ENCODE measurements around the gene PABPC1L2B.
"Not testable (repeated sequence)": the region's sequence is repeated elsewhere in the genome, so short reads cannot be mapped to it uniquely, and the experiment has no call there.

The PABPC1L2B gene

DNA sequence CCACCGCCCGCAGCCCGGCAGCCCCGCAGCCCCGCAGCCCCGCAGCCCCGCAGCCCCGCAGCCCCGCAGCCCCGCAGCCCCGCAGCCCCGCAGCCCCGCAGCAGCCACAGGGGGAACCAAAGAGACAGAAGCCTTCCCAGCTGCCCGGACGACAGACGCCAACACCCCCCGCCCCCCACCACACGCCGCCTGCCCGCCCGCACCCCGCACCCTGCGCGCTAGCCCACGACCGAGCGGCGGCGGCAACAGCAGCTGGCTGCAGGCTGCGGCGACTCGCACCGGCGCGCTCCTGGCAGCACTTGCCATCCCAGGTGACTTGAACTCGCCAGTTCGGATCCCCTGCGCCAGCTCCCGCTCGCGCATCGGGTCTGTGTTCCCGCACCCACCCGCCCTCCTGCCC lies at the start of gene PABPC1L2B:
PABPC1L2B (plus strand) TSS at position 207 of the 400 bp plus-strand sequence. CDS start 704 bp downstream, outside the sequence.
- DNase-seq (ENCODE audit: low read depth) = not testable (repeated sequence)

DNA sequence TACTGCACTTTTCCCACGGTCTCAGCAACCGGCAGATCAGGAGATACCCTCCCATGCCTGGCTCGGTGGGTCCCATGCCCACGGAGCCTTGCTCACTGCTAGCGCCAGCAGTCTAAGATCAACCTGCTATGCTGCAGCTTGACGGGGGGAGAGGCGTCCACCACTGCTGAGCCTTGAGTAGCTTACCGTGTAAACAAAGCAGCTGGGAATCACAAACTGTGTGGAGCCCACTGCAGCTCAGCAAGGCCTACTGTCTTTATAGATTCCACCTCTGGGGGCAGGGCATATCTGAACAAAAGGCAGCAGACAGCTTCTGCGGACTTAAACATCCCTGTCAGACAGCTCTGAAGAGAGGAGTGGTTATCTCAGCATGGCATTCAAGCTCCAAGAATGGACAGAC lies 42.8 kb upstream of the PABPC1L2B start:
- not testable (repeated sequence) for DNase-seq (ENCODE audit: low read depth)

DNA sequence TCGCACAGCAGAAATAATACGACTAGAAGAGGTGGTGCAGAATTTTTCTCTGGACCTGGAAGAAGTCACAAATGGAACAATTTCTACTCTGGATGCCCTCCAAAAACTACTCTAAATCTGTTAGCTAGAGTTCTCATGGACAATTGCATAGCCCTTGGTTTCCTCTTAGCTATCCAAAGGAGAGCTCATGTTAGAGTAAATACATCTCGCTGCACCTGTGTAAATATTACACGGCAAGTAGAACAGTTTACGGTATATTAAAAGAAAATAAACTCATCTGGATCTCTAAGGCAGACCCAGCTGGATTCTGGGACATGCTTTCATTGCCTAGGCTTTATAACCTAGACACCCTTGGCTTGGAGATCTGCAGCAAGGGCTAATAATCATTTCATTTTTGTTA lies 30.9 kb upstream of the PABPC1L2B start:
- not testable (repeated sequence) for DNase-seq (ENCODE audit: low read depth)

DNA sequence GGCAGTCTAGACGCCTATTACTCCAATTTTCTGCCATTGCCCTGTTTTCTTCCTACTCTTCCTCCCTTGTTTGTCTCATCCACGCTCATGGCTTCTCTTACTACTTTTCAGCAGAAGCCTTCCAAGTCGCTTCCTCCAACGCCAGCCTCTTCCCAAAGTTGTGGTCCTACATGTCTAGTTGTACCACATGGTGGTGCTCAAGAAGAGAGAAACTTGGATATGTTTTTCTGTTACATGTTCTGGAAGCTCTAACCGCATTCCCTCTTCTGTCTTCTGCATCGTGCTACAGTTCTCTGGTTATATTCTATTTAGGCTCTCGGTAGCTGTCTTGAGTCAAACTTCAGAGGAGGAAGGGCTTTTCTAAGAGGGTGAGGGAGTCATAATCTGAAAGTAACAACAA lies 27.9 kb upstream of the PABPC1L2B start:
- DNase-seq (ENCODE audit: low read depth) = not testable (repeated sequence)

DNA sequence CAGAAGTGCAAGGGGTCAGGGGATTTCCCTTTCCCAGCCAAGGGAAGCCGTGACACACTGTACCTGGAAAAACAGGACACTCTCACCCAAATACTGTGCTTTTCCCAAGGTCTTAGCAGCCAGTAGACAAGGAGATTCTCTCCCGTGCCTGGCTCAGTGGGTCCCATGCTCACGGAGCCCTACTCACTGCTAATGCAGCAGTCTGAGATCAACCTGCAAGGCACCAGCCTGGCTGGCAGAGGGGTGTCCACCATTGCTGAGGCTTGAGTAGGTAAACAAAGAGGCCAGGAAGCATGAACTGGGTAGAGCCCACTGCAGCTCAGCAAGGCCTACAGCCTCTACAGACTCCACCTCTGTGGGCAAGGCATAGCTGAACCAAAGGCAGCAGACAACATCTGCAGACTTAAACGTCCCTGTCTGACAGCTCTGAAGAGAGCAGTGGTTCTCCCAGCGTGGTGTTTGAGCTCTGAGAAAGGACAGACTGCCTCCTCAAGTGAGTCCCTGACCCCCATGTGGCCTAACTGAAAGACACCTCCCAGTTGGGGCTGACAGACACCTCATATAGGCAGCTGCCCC lies 21.8 kb upstream of the PABPC1L2B start:
- not testable (repeated sequence) for DNase-seq (ENCODE audit: low read depth)

DNA sequence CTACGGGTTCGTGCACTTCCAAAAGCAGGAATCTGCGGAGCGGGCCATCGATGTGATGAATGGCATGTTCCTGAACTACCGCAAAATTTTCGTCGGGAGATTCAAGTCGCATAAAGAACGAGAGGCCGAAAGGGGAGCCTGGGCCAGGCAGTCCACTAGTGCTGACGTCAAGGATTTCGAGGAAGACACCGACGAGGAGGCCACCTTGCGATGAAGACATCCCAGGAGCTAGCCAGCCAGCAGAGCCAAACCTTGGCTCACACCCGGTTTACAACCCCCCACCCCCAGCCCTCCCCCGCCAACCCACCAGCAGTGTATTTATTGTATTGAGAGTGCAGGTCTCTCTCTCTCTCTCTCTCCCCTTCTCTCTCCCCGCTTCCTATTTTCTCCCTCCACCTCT lies 1.3 kb downstream of the PABPC1L2B start:
- DNase-seq (ENCODE audit: low read depth) = not testable (repeated sequence)

DNA sequence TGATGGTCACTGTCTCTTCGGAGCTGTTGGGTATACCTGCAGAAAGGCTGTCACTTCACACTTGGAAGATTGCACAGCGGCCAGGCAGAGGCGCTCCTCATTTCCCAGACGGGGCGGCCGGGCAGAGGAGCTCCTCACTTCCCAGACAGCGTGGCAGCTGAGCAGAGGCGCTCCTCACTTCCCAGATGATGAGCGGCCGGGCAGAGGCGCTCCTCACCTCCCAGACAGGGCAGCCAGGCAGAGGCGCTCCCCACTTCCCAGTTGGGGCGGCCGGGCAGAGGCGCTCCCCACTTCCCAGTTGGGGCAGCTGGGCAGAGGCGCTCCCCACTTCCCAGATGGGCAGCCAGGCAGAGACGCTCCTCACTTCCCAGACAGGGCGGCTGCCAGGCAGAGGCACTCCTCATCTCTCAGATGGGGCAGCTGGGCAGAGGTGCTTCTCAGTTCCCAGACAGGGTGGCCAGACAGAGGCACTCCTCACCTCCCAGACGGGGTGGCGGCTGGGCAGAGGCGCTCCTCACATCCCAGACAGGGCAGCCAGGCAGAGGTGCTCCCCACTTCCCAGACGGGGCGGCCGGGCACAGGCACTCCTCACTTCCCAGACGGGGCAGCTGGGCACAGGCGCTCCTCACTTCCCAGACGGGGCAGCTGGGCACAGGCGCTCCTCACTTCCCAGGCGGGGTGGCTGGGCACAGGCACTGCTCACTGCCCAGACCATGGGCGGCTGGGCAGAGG lies 18.8 kb downstream of the PABPC1L2B start:
- DNase-seq (ENCODE audit: low read depth) = no peak

DNA sequence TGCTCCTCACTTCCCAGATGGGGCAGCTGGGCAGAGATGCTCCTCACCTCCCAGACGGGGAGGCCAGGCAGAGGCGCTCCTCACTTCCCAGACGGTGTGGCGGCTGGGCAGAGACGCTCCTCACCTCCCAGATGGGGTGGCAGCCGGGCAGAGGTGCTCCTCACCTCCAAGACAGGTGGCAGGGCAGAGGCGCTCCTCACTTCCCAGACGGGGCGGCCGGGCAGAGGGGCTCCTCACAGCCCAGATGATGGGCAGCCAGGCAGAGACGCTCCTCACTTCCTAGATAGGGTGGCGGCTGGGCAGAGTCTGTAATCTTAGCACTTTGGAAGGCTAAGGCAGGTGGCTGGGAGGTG lies 19.3 kb downstream of the PABPC1L2B start:
- not testable (repeated sequence) for DNase-seq (ENCODE audit: low read depth)

DNA sequence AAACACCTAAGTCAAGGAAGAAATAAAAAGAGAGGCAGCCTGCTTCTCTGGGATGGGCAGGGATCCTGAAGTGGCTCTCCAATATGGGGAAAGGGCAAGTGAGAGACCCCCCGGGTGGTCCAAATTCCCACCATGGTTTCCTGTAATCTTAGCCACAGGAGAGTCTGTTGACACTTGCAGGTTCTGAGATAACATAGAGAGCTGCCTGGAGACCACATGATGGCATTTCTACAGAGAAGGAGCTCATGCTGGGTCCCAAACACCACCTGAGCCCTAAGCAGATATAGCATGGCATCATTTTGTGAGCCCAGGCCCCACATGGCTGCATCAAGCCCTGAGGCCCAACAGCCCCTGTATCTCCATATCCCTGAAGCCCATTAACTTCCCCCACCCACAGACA lies 26.1 kb downstream of the PABPC1L2B start:
- DNase-seq (ENCODE audit: low read depth) = no peak
